GOT3 (cell line): Measurements from ENCODE around the gene FAM20B.
A peak's percentile ranks its signal among the peaks of the same experiment; 100 is the strongest.

ENCODE experiments used
- DNase-seq: peaks from one replicate; lab custom pipeline; 2025; ENCODE audit warnings: mixed read lengths; lab: John Stamatoyannopoulos, UW

The FAM20B gene

DNA sequence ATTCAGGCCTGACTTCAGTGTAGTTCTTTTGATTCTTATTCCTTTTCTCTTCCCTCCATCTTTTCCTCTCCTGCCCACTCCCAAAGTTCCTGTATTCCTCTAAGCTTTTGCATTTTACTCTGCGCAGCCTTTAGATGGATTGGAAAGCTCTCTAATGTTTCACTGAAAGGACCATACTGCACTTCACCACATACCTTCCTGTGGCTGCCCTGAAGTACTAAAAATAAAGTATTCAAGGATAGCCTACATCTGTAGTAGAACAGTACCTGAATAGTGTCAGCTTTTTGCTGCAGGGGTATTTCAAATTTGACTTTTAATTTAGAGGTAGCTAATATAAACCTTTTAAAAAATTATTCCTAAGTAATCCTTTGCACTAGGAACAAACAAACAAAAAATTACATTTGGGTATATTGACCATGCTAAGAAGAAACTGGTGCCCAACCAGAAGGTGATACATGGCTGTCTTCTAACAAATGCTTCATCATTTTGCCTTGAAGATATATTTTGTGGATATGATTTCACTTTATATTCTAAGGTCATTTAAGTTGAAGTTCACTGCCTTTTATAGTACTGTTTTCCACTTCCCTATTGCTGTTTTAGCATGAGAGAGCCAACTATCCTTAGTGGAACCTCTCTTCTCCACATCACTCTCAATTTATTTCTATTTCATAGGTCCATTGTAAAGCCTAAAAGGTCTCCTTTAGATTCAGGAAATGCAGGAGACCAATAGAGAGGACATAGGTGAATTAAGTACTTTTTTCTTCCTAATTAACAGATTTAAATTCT is 22.8 kb downstream of the FAM20B start:
- no peak for DNase-seq

DNA sequence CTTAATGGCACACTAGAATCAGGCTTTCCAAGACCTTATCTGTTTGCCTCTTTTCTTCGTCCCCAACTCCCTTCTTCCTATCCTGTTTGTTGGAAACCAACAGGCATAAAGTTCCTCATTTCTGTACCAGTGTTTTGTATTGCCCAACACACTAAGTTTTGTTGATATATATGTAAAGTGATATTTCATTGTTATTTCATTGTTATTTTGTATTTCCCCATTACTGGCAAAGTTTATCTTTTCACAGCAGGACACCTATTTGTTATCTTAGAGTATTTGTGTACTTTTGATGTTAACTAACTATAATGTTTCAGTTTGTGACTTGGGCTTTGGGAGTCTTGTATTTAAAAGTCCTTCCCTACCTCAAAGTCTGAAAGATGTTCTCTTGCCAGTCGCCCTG is 27.1 kb downstream of the FAM20B start:
- DNase-seq, result no peak

DNA sequence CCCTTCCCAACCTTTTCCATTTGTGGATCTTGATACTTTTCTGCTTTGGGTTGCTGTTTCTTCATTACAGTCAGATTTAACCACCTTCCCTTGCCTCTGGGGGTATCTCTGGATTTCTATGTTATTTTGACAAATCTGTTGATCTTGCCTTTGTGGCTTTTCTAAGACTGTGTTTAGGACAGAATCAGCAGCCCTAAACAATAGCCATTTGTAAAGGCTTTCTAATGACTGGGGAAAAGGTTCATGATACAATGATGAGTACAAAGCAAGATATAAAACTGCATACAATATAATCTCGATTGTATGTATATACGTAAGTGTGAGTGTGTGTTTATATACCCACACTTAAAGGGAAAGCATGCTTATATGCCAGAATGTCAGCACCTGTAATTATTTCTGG is 27.8 kb downstream of the FAM20B start:
- DNase-seq, result no peak

DNA sequence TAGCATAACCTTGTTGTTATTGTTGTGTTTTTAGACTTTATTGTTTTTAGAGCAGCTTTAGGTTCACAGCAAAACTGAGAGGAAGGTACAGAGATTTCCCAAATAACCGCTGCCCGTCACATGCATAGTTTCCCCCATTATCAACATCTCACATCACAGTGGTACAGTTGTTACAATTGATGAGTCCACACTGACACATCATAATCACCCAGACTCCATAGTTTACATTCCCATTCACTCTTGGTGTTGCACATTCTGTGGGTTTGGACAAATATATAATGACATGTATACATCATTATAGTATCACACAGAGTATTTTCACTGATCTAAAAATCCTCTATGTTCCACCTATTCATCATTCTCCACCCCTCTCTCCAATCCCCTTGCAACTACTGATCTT is 30.2 kb downstream of the FAM20B start:
- no peak for DNase-seq

DNA sequence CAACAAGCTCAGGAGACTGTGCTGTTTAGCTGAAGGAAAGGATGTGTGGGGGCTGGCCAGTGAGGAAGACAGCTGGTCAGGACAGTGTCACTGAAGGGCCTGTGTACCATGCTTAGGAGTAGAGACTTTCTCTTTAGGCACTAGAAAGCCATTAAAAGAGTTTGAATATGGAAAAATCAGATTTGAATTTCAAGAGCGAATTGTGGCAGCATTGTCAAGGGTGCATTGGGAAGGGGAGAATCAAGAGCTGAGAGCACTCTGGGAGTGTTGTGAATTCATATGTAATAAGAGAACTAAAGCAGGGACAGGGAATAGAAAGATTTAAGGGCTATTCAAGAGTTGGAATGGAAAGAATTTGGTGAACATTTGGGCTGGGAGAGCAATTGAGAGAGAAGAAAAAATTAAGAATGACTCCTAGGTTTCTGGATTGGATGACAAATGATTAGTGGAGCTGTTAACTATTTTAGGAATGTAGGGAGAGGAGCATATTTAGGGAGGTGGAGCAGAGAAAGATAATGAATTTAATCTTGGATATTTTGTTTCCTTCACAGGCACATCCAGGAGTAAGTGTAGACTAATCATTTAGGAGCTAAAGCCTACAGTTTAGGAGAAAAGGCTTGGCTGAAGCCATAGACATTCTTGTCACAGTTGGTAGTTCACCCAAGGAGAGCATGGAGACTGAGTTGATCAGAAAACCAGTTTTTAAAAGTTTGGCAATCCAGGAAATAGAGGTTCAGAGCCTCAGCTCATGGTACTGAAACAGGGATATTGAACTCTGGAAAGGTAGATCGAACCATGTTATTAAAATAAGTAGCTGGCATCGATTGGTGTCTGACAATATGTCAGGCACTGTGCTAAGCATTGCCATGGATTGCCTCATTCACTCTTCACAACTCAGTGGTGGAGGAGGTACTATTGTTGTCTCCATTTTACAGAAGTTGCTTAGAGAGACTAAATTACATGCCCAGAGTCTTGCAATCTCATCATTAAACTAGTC is 33.1 kb downstream of the FAM20B start:
- no peak for DNase-seq

DNA sequence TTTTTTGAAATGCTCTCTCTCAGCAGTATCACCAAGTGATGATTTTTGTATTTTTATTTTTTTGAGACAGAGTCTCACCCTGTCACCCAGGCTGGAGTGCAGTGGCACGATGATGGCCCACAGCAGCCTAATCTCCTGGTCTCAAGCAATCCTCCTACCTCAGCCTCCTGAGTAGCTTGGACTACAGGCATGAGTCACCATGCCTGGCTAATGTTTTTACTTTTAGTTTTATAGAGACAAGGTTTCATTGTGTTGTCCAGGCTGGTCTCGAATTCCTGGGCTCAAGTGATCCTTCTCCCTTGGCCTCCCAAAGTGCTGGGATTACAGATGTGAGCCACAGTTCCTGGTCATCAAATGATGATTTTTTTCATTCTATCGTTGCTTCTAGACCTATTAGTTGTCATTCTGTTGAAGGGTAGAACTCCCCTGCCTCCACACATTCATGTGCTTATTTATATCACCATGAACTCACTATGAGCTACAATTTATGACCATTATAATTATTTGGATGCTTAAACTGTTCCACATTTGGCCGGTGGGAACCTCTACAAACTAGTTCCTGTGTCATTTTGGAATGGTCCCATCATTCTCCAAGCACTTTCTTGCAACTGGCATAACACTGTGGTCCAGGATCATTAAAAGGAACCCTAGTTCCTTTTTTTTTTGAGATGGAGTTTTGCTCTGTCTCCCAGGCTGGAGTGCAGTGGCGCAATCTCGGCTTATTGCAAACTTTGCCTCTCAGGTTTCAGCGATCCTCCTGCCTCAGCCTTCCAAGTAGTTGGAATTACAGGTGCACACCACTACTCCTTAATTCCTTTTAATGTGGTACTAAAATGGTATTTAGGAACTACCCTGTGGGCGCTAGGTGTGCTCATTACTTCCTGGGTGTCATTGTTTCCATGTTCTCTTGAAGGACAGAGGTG is 35.9 kb downstream of the FAM20B start:
- DNase-seq, result no peak

DNA sequence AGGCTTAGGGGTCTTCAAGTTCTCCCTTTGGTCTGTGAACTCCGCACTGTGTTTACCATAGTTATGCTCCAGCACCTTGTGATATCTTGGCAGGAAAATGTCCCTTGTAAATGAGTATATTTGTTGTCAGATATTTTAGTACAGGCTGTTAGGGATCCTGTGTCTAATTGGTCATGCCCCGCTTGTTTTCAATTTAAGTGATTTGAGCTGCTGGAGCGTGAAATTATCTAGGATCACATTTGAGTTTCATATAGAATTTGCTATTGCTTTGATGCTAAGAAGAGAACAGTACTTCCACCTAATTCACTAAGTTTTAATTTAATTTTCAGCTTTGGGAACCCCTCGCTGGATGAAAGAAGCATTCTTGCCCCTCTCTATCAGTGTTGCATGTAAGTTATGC is 40.8 kb downstream of the FAM20B start:
- DNase-seq, result no peak

DNA sequence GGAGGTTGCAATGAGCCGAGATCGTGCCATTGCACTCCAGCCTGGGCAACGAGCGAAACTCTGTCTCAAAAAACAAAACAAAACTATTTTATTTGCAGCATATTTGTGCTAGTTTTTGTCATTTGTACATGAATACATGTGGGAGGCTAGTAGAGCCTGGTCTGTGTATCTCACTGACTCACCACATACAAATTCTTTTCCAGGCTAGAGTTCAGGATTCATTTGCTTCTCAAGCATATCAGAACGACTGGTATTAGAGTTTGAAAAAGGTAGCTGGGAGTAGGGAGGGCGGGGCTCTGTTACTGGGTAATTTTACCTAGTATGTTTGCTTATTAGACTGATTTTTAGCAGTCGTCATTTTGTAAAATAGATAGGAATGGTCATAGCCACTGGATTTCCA is 51.7 kb downstream of the FAM20B start:
- DNase-seq, result no peak

DNA sequence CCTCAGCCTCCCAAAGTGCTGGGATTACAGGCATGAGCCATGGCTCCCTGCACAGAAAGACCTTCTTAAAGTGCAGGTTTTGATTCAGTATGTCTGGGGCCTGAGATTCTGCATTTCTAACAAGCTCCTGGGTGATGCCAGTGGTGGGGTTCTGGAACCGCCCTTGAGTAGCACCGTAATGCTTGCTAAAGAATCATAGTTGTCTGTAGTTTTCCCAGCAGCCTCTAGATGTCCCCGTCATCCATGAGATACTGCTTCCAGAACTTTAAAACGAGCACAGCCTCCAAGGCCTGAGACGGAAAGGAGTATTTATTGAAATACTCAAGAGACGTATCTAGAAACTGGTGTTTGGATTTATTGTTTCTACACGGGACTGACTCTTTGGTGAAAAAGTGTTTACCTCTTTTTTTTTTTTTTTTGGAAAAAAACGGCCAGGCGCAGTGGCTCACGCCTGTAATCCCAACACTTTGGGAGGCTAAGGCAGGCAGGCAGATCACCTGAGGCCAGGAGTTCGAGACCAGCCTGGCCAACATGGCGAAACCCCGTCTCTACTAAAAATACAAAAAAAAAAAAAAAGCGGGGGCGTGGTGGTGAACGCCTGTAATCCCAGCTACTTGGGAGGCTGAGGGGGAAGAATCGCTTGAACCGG is 53.5 kb downstream of the FAM20B start:
- no peak for DNase-seq

DNA sequence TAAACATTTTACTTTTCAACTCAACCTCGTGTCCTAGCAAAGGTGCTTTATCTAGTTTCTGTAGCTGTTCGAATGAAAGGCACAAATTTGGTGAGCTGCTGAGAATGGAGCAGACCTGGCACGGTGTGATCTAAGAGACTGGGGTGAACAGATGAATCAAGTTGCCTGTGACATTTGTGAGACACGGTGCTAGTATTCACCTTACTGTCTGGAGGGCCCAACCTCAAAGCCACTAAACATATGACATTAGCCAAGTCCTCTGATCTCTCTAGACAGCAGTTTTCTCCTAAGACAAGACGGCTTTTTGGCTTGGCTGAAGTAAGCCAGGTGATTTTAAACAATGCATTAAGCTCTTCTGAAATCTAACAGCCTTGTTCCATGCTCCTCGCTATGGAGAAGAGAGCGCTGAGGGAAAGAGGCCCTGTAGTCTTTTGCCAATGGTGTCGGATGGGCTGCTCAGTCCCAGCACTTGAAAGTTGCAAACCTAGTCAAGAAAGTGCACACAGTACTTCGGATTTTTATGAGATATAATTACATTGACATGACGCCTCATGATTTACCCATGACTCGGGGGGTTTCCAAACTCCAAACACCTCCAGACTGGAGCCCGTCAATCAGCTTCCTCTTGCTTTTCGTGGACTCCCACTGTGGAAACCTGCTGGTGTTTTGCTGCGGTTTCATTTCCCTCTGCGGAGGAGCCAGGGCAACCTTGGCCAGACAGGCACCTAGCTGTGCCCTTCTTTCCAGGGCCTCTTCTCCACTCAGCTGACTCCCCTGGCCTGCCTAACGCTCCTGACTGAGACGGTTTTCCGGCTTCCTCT is 55.4 kb downstream of the FAM20B start:
- no peak for DNase-seq

DNA sequence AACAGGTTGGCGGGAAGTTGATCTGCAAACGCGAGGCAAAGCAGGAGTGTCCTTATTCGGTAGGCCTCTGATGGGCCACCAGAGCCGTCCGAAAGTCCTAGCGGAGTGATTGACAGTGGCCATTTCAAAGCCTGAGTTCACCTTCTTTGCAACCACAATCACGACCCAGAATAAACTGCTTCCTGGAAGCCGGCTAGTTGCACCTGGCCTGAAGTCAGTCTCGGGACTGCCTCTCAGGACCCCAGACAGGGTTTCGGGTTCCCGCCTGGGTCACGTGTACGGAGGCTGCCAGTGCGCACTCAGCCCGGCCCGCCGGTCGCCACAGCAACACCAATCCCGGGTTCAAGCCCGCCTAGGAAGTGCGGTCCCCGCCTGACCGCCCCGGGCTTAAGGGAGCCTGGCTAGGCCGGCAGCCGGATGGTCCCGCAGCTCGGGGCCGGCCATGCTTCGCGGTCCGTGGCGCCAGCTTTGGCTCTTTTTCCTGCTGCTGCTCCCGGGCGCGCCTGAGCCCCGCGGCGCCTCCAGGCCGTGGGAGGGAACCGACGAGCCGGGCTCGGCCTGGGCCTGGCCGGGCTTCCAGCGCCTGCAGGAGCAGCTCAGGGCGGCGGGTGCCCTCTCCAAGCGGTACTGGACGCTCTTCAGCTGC is 56.1 kb downstream of the FAM20B start, which contains the start of gene TOR3A:
TOR3A (plus strand) TSS at position 384 of the 646 bp plus-strand sequence; CDS start at position 443, 59 bp downstream.
- peak; percentile 42 for DNase-seq

DNA sequence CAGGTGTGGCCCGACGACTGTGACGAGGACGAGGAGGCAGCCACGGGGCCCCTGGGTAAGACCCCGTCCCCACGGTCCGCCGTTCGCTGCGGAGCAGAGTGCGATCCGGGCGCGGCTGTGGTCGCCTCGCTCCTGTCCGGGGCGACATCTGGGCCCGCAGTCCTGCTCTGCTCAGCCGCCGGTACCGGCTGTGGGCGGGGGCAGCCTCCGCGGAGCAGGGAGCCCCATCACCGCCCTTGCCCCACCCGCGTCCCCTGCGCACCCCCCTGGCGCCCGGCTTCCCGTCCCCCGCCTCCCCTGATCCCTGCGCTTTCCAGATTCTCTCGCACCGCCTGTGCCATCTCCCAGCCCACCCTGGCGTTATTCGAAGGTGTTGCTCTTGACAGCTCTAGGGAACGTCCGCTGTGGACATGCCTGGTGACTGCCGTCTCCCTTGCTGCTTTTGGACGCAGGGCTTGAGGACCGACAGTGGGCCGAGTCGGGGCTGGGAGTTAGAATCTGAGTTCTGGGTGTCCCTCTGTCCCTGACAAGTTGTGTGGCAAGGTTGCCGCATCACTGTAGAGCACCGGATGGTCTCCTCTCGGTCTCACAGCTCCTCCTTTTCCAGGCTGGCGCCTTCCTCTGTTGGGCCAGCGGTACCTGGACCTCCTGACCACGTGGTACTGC is 56.8 kb downstream of the FAM20B start:
- DNase-seq, result no peak

DNA sequence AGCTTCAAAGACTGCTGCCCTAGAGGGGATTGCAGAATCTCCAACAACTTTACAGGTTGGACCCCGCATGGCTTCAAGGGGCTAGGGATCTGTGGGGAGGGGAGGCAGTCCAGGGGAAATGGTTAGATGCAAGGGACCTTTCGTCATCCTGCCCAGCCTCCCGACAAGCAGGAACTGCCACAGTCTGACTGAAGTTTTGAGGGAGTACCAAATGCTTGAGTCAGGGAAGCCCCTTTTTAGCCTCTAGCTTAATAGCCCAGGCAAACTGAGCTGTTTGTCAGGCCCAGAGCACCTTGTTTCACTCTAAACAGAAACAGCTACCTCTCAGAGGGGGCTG is 57.3 kb downstream of the FAM20B start:
- DNase-seq, result no peak

DNA sequence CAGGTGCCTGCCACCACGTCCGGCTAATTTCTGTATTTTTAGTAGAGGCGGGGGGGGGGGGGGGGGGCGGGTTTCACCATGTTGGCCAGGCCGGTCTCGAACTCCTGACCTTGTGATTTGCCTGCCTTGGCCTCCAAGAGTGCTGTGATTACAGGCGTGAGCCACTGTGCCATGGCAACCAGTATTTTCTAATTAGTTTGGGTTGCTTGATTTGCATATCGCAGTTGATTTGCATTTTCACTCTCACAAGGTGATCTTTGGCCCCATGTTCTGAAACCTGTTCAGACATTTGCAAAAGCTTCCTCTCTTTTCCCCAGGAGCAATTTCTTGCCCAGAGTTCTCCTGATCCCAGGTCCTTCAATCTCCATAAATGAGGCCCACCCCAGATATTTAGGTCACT is 57.8 kb downstream of the FAM20B start:
- no peak for DNase-seq

DNA sequence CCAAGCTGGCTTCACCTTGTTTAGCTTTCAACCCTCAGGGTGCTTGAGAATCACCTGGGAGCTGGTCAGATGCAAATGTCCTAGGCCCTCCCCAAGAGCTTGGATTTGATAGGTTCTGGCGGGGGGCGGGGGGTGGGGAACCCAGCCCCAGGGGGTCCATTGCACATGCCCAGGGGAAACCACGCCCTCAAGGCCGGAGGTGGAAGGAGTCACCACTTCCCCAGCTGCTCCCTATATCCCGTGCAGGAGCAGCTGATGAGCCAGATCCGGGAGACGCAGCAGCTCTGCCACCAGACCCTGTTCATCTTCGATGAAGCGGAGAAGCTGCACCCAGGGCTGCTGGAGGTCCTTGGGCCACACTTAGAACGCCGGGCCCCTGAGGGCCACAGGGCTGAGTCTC is 62.0 kb downstream of the FAM20B start:
- no peak for DNase-seq

DNA sequence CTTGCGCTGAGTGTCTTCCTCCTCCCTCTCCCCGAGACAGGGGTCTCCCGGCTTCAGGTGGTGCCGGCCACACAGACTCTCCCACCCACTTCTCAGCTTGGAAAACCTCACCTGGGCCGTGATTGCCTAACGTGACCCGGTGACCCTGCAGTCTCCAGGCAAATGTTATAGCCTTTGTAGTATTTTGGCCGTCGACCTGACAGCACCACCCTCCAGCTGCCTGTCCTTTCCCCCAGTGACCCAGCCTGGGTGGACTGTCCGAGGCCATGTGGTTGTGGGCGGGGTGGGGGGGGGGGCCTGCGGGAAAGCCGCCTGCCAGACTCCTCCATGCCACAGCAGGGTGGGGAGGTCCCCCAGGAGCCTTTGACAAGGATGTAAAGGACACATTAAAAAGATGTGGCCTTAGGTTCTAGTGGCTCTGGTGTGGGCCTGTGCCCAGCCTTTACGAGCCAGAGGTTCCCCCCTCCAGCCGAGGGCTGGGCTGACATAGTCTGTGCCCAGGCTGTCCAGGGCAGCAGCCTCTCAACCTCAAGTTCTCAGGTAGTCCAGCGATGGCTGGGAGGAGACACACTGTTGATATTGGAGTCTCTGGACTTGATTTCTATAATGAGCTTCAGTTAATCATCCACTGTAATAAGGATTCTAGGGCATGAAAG is 64.3 kb downstream of the FAM20B start:
- DNase-seq, result no peak

DNA sequence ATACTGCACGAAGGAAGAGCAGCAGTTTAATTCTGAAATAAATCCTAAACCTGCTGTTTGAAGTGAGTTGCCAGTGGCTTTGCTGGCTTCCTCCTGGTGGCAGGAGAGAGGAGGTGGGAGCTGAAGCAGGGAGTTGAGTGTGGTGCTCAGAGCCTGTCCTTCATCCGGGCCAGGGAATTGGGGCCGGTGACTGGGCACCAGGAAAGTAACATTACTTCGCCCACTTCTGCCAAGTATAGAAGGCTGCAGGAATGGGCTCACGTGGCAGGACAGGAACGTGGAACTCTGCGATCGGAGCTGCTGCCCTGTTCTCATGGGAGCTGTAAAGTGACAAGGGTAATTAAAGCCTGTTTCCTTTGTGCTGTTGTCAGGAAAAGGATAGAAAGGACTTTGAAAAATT is 64.8 kb downstream of the FAM20B start:
- DNase-seq, result no peak

DNA sequence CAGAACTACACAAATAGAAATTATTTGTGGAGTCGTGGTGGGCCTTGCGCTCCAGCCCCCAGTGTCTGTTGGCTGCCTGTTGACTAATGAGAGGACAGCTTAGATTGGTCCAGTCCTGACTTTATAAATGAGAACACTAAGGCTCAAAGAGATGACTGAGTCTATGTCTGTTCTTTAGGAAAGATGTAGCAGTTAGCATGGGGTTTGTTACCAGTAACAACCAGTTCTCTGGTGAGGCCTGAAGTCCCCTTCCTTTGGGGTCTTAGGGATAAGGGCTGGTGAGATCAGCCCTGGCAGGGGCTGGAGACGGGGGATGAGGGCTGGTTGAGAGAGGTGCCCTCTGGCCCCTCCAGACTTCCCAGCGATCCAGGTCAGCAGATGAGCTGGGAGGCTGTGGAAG is 65.2 kb downstream of the FAM20B start:
- DNase-seq, result no peak

DNA sequence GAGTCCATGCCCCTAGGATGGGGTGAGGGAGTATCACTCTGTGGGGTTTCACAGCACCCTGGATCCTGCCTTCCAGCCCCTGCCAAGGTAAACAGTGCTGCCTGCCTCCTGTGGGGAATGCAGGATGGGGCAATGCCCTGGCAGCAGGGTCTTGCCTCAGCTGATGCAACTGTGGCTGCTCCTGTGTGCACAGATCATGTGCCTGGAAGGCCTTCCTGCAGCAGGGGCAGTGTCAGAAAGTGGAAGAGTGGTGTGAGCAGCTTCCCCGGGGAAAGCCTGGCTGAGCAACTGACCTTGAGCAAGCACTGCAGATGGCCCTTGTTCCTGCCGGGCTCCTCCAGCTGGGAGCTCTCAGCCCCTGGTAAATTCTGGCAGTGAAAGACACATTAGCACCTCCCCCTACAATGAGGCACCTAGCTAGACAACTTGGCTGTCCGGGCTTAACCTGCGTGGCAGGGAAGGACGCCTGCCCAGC is 66.0 kb downstream of the FAM20B start:
- DNase-seq, result peak; percentile 47
